OCI-LY3 (cell line): Measurements from ENCODE around the gene MTA2.
"Not testable (repeated sequence)": the region's sequence is repeated elsewhere in the genome, so short reads cannot be mapped to it uniquely, and the experiment has no call there.

Experiments used
- H2AFZ ChIP-seq: fragments of 200-600, 300-600 bp; shearing (Covaris generic); 2 replicates; pipeline ENCODE4 v1.6.0; 2014; ENCODE audit warnings: antibody characterized with exemption, low read depth, low read length
- H3K27ac ChIP-seq: fragments of 200-600, 300-600 bp; sonication (generic); 2 replicates; pipeline ENCODE4 v1.5.1; 2014; ENCODE audit warnings: mild to moderate bottlenecking, low read length, moderate library complexity, mixed read lengths
- H3K27me3 ChIP-seq: fragments of 200-600, 300-600 bp; sonication (generic); 2 replicates; pipeline ENCODE4 v1.6.1; 2014; ENCODE audit warnings: low read depth, low read length, mixed read lengths
- H3K36me3 ChIP-seq: fragments of 200-600, 300-600 bp; sonication (generic); replicated peaks from 2 replicates; pipeline ENCODE3; 2014; ENCODE audit warnings: low read depth, low read length, mixed read lengths
- H3K4me1 ChIP-seq: fragments of 300-600, 200-600 bp; sonication (generic); 2 replicates; pipeline ENCODE4 v1.6.1; 2014; ENCODE audit warnings: low read length, mixed read lengths
- H3K4me2 ChIP-seq: fragments of 200-600, 300-600 bp; sonication (generic); 2 replicates; pipeline ENCODE4 v1.6.1; 2014; ENCODE audit warnings: low read length, mixed read lengths
- H3K4me3 ChIP-seq: fragments of 300-600, 200-600 bp; sonication (generic); 2 replicates; pipeline ENCODE4 v1.5.1; 2014; ENCODE audit warnings: antibody characterized with exemption, mild to moderate bottlenecking, low read length, moderate library complexity
- H3K79me2 ChIP-seq: fragments of 300-600, 200-600 bp; shearing (Covaris generic); 2 replicates; pipeline ENCODE4 v1.6.1; 2014; ENCODE audit warnings: mild to moderate bottlenecking, low read length, mixed read lengths
- H3K9ac ChIP-seq: fragments of 300-600, 200-600 bp; shearing (Covaris generic); 2 replicates; pipeline ENCODE4 v1.6.0; 2014; ENCODE audit warnings: mild to moderate bottlenecking, low read length, moderate library complexity
- H3K9me3 ChIP-seq: fragments of 200-600, 300-600 bp; shearing (Covaris generic); 2 replicates; pipeline ENCODE4 v1.6.1; 2014; ENCODE audit warnings: low read length, mixed read lengths; ENCODE audit not compliant: insufficient read depth
- H4K20me1 ChIP-seq: fragments of 200-600, 300-600 bp; sonication (generic); 2 replicates; pipeline ENCODE4 v1.6.1; 2016; ENCODE audit warnings: low read length, mixed read lengths; ENCODE audit not compliant: insufficient read depth
- CTCF ChIP-seq: fragments of 200-600, 300-600 bp; sonication (generic); IDR thresholded peaks from 2 replicates; pipeline ENCODE4 v1.5.1; 2014; ENCODE audit warnings: antibody characterized with exemption, low read length, low read depth
- EZH2phosphoT487 ChIP-seq: fragments of 200-600 bp; shearing (Covaris generic); IDR thresholded peaks from 2 replicates; pipeline ENCODE4 v1.6.1; 2018; ENCODE audit warnings: antibody characterized with exemption, mixed run types, low read depth

The MTA2 gene

DNA sequence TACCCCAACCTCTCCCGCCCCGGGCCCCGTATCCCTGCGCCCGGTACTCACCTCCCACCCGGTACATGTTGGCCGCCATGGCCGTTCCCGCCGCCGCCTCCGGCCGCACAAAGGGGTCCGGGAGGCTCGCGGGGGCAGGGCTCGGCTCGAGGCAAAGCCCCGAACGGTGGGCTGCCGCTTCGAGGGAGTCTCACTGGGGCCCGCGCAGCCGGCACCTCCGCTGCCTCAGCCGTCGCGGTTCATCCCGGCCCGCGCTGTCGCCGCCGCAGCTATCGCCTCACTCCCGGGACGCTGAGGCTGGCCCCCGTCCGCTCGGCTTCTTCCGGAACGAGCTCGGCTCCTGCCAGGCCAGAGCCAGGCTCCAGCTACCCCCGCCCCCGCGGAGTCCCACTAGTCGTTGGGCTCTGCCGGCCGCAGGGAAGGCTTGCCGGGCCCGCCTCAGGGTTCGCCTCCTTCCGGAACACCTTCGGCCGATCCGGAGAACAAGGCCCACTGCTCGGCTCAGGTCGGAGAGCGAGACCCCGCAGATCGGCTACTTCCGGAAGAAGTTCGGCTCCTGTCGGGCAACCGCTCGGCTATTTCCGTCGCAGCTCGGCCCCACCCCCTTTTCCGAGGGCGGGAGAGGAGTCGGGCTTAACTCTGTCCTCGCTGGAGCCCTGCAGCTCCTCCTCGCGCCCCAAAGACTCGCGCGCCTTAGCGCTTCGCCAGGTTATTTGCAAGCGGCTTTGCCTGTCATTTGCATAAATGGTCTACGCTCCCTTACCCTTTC, at the start of gene MTA2:
MTA2 (minus strand) TSS at position 494 of the 769 bp plus-strand sequence; CDS start at position 79, 415 bp downstream.
- Histone ChIP-seq H4K20me1 (no peaks in the 10 kb centered on the region), H3K79me2 (peaks cover 43% of the 10 kb centered on the region), H3K27me3 (no peaks in the 10 kb centered on the region), H2AFZ (0 out of 2 replicates have a peak within 1 kb of the TSS, but pooled peaks have one; percentile 20), H3K9ac (peak within 1 kb of the TSS; percentile 97), H3K4me1 (peaks cover 25% of the 10 kb centered on the region), H3K9me3 (no peaks in the 10 kb centered on the region), H3K4me2 (peak within 1 kb of the TSS; percentile 88), H3K4me3 (peak within 1 kb of the TSS; percentile 87), H3K36me3 (peaks cover 45% of the 10 kb centered on the region), H3K27ac (peak within 1 kb of the TSS; percentile 82)
- TF ChIP-seq EZH2phosphoT487 (no peak), CTCF (no peak)

GRCh38 chr11:62650283-62650682, 48.6 kb upstream of the MTA2 start:
- Histone ChIP-seq H3K4me1 (peaks cover 22% of the 10 kb centered on the region), H3K79me2 (peaks cover 42% of the 10 kb centered on the region), H3K36me3 (peaks cover 17% of the 10 kb centered on the region)
- H4K20me1 ChIP-seq, H3K9ac ChIP-seq, H3K27me3 ChIP-seq, H3K27ac ChIP-seq, H3K4me2 ChIP-seq, H2AFZ ChIP-seq, H3K9me3 ChIP-seq, H3K4me3 ChIP-seq: not testable (repeated sequence)

- Histone ChIP-seq H3K4me2 (no peak overlapping the region), H4K20me1 (no peaks in the 10 kb centered on the region)
Measured at GRCh38 chr11:62649486-62649885, 47.8 kb upstream of the MTA2 start.

GRCh38 chr11:62648967-62649364, 47.3 kb upstream of the MTA2 start:
- no peaks in the 10 kb centered on the region for H3K27me3 ChIP-seq
- H3K9me3 ChIP-seq = no peaks in the 10 kb centered on the region
- peaks cover 22% of the 10 kb centered on the region for H3K36me3 ChIP-seq
- no peak overlapping the region for H3K4me2 ChIP-seq
- no peak overlapping the region for H2AFZ ChIP-seq
- H3K4me3 ChIP-seq = no peak overlapping the region
- no peak overlapping the region for H3K27ac ChIP-seq
- H4K20me1 ChIP-seq = no peaks in the 10 kb centered on the region
- H3K9ac ChIP-seq = no peak overlapping the region
- TF ChIP-seq EZH2phosphoT487 (no peak), CTCF (no peak)
- H3K79me2 ChIP-seq = peaks cover 55% of the 10 kb centered on the region
- peaks cover 20% of the 10 kb centered on the region for H3K4me1 ChIP-seq

More at GRCh38 chr11:62649486-62649885, 47.8 kb upstream of the MTA2 start:
- H3K9me3 ChIP-seq = no peaks in the 10 kb centered on the region
- peaks cover 17% of the 10 kb centered on the region for H3K36me3 ChIP-seq
- H3K4me3 ChIP-seq = no peak overlapping the region
- no peak overlapping the region for H3K9ac ChIP-seq
- no peak overlapping the region for H3K27ac ChIP-seq
- H3K4me1 ChIP-seq = peaks cover 25% of the 10 kb centered on the region
- H3K27me3 ChIP-seq = no peaks in the 10 kb centered on the region
- H3K79me2 ChIP-seq = peaks cover 50% of the 10 kb centered on the region
- H2AFZ ChIP-seq = no peak overlapping the region
- TF ChIP-seq CTCF (no peak), EZH2phosphoT487 (no peak)
